ENCODE measurements around the gene IGFL2. TPM values are rescaled to one million over a fixed set of nuclear protein-coding genes. Genes with fewer than 3 reads are reported as not detected.

The IGFL2 gene
- total and polyA plus RNA-seq, 2 of the 4 experiments (the other 2 are of a cell fraction), result not detected

GRCh38 chr19:46205183-46205984, 57.3 kb downstream of the IGFL2 start:
- Histone ChIP-seq H4K8ac (ENCODE audit: low read depth in 2 of 2, low read length in 2 of 2) (no peak overlapping the region), H3K14ac (replicated peaks; ENCODE audit: low read depth, low read length) (no peak overlapping the region), H4K5ac (ENCODE audit: low read depth, low read length) (no peak overlapping the region), H3K27ac (ENCODE audit: insufficient read depth, low read length) (no peak overlapping the region), H3K4ac (ENCODE audit: low read depth, low read length) (no peak overlapping the region), H4K20me1 (ENCODE audit: insufficient read depth, low read length) (no peaks in the 10 kb centered on the region), H2AFZ (replicated peaks; ENCODE audit: low read length, poor library complexity) (no peak overlapping the region), H3K9me3 (ENCODE audit: control insufficient read depth, insufficient read depth, low read length) (0 out of 2 replicates have a peak, but pooled peaks cover 2% of the 10 kb centered on the region), H2BK15ac (ENCODE audit: low read depth, low read length) (no peak overlapping the region), H3K79me1 (ENCODE audit: low read depth in 1 of 2, low read length in 2 of 2) (no peaks in the 10 kb centered on the region), H3K18ac (ENCODE audit: low read depth, low read length) (no peak overlapping the region), H3K4me1 (ENCODE audit: control insufficient read depth, insufficient read depth, low read length) (no peaks in the 10 kb centered on the region), H2BK120ac (ENCODE audit: low read depth, low read length) (no peak overlapping the region), H3K9me1 (ENCODE audit: insufficient read depth, low read length) (no peaks in the 10 kb centered on the region), H3K36me3 (ENCODE audit: control insufficient read depth, insufficient read depth, low read length) (no peaks in the 10 kb centered on the region), H3K4me2 (ENCODE audit: low read depth, low read length) (no peak overlapping the region), H3K9ac (ENCODE audit: low read depth, low read length) (no peak overlapping the region), H3K27me3 (ENCODE audit: control insufficient read depth, insufficient read depth, low read length) (peaks cover 46% of the 10 kb centered on the region), H3K4me3 (ENCODE audit: insufficient read depth, low read depth, low read length) (no peak overlapping the region), H3K23ac (ENCODE audit: low read depth, low read length) (no peak overlapping the region), H4K91ac (ENCODE audit: insufficient read depth, low read depth, low read length) (no peak overlapping the region), H2BK20ac (ENCODE audit: low read depth, low read length) (no peak overlapping the region), H2BK5ac (ENCODE audit: low read depth, low read length, poor library complexity, severe bottlenecking) (no peak overlapping the region), H3K56ac (ENCODE audit: extremely low read depth, insufficient read depth, low read length) (no peak overlapping the region), H2AK9ac (replicated peaks; ENCODE audit: low read depth, low read length, poor library complexity) (no peak overlapping the region), H2AK5ac (ENCODE audit: low read depth, low read length) (no peak overlapping the region)
- ChIA-PET CTCF (interaction anchor here (0.5 kb wide), 1 partner anchor 28 kb away, joined by 4 read pairs; no protein-coding TSS in a partner anchor), POLR2A (ENCODE audit: unreplicated experiment) (no interaction called here)
- no peak for ATAC-seq (ENCODE audit: low read depth)
- no CpG with 5 or more reads among the region's 6 CpGs for WGBS, 2 experiments (ENCODE audit: extremely low coverage in 2 of 2, insufficient read length in 1 of 2)
- TF ChIP-seq RAD21 (IDR thresholded peaks at IDR 0.05; ENCODE audit: low read length) (no peak), MAZ (IDR thresholded peaks at IDR 0.05; ENCODE audit: borderline replicate concordance, low read depth, low read length) (no peak), FOS (IDR thresholded peaks at IDR 0.05; ENCODE audit: low read depth, low read length) (no peak), CEBPB (IDR thresholded peaks at IDR 0.05; ENCODE audit: low read depth, low read length) (no peak), RCOR1 (IDR thresholded peaks at IDR 0.05; ENCODE audit: insufficient replicate concordance, low read length) (no peak), MAFK (IDR thresholded peaks at IDR 0.05; ENCODE audit: low read depth, low read length) (no peak), SMC3 (IDR thresholded peaks at IDR 0.05; ENCODE audit: low read depth, low read length) (no peak), RFX5 (IDR thresholded peaks at IDR 0.05; ENCODE audit: low read depth, low read length) (no peak), NFE2L2 (IDR thresholded peaks at IDR 0.05; ENCODE audit: low read depth, low read length) (no peak), MXI1 (IDR thresholded peaks at IDR 0.05; ENCODE audit: borderline replicate concordance, low read depth, low read length) (no peak), BHLHE40 (IDR thresholded peaks at IDR 0.05; ENCODE audit: low read depth, low read length) (no peak)
- TF ChIP-seq, protein P1, sequence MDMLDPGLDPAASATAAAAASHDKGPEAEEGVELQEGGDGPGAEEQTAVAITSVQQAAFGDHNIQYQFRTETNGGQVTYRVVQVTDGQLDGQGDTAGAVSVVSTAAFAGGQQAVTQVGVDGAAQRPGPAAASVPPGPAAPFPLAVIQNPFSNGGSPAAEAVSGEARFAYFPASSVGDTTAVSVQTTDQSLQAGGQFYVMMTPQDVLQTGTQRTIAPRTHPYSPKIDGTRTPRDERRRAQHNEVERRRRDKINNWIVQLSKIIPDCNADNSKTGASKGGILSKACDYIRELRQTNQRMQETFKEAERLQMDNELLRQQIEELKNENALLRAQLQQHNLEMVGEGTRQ (IDR thresholded peaks at IDR 0.05; ENCODE audit: low read depth, low read length), result no peak
- TF ChIP-seq, protein P2, sequence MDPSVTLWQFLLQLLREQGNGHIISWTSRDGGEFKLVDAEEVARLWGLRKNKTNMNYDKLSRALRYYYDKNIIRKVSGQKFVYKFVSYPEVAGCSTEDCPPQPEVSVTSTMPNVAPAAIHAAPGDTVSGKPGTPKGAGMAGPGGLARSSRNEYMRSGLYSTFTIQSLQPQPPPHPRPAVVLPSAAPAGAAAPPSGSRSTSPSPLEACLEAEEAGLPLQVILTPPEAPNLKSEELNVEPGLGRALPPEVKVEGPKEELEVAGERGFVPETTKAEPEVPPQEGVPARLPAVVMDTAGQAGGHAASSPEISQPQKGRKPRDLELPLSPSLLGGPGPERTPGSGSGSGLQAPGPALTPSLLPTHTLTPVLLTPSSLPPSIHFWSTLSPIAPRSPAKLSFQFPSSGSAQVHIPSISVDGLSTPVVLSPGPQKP (IDR thresholded peaks at IDR 0.05; ENCODE audit: borderline replicate concordance, low read depth, low read length), result no peak
- TF ChIP-seq, protein P3, sequence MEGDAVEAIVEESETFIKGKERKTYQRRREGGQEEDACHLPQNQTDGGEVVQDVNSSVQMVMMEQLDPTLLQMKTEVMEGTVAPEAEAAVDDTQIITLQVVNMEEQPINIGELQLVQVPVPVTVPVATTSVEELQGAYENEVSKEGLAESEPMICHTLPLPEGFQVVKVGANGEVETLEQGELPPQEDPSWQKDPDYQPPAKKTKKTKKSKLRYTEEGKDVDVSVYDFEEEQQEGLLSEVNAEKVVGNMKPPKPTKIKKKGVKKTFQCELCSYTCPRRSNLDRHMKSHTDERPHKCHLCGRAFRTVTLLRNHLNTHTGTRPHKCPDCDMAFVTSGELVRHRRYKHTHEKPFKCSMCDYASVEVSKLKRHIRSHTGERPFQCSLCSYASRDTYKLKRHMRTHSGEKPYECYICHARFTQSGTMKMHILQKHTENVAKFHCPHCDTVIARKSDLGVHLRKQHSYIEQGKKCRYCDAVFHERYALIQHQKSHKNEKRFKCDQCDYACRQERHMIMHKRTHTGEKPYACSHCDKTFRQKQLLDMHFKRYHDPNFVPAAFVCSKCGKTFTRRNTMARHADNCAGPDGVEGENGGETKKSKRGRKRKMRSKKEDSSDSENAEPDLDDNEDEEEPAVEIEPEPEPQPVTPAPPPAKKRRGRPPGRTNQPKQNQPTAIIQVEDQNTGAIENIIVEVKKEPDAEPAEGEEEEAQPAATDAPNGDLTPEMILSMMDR (conservative IDR thresholded peaks at IDR 0.05; ENCODE audit: low read depth, low read length), result no peak
- dilution Hi-C loops (cut with HindIII; ENCODE audit: low sequenced_read_pairs, unreplicated experiment), result no loop called here
- no peak for DNase-seq
- in situ Hi-C loops (cut with MboI; ENCODE audit: low sequenced_read_pairs), result no loop called here
- no TSS peak for BruUV-seq (replicated peaks)
- intact Hi-C loops (cut with micrococcal nuclease), result no loop called here

Data from IMR-90 (cell line).